Lower lobe of right lung (tissue), 2 donors: ENCODE measurements around the gene SCAMP3. TPM values are rescaled to one million over a fixed set of nuclear protein-coding genes. Genes with fewer than 3 reads are reported as not detected.

Experiments used
- ATAC-seq, 2 donors: fragments of 200-7000 bp; cut with Tn5 transposase; one replicate each; pipeline ENCODE4 v1.9.1; 2020 to 2022; ENCODE audit warnings: mild to moderate bottlenecking in 2 of 2, moderate library complexity in 2 of 2
- DNase-seq: peaks from one replicate; pipeline ENCODE4 v3.0.0-alpha.2; 2020
- H3K27ac ChIP-seq: fragments of 200-600 bp; one replicate; pipeline ENCODE4 v1.8.0; 2022
- H3K27me3 ChIP-seq: fragments of 200-600 bp; one replicate; pipeline ENCODE4 v1.8.0; 2022; ENCODE audit warnings: low read depth
- H3K36me3 ChIP-seq: fragments of 200-600 bp; one replicate; pipeline ENCODE4 v1.8.0; 2022; ENCODE audit warnings: mild to moderate bottlenecking
- H3K4me1 ChIP-seq: fragments of 200-600 bp; one replicate; pipeline ENCODE4 v1.8.0; 2022
- H3K4me3 ChIP-seq: fragments of 200-600 bp; one replicate; pipeline ENCODE4 v1.8.0; 2022; ENCODE audit warnings: mild to moderate bottlenecking
- H3K9me3 ChIP-seq: fragments of 200-600 bp; one replicate; pipeline ENCODE4 v1.8.0; 2022
- CTCF ChIP-seq: fragments of 200-600 bp; IDR thresholded peaks from one replicate; pipeline ENCODE4 v1.8.0; 2022; ENCODE audit warnings: antibody characterized with exemption, mild to moderate bottlenecking
- intact Hi-C: fragments of 100-400 bp; cut with DNase I; formaldehyde crosslinking; loops from one replicate; pipeline ENCODE4 v1.11.0; 2022
- total RNA-seq: library from RNA; stranded (reverse); fragmentation: NEBNext Ultra II Directional; extraction: Animal tissue kit (Norgen Biotek cat#: 25700); gene quantifications from one replicate; pipeline ENCODE4 v1.2.1, GENCODE V29; 2021
- donor health status: DM: no; HTN: yes; CAD: no; lungs with severe emphysema.

The SCAMP3 gene
- total RNA-seq, 1 donor from 2014 or later, result 70.2 TPM

DNA sequence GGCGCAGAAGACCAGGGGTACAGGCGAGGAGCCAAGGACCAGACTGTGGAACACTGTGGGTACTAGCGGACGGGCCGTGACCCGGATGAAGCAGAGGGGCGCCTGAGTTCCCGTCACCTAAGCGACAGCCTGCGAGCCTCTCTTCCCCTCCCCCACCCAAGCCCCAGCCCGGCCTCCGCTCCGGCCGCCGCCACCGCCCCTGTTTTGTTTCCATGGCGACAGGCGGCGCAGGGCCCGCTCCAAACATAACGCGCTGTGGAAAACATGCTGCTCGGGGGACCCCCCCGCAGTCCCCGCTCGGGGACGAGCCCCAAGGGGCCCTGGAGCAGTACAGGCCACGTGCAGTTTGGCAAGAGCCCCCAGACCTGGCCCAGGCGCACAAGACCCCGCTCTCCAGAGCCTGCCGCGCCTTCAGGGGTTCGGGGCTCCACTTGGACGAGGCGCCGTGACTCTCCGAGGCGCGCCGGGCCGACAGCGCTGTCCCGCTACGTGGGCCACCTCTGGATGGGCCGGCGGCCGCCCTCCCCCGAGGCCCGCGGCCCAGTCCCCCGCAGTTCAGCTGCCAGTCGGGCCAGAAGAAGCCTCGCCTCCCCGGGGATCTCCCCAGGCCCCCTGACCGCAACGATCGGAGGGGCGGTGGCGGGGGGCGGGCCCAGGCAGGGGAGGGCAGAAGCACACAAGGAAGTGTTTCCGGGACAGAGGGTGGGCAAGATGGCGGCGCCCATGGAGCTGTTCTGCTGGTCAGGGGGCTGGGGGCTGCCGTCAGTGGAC is 53.4 kb downstream of the SCAMP3 start, which contains the start of gene MTX1:
Gene MTX1, plus strand, starts transcription at position 155 of the 771 bp plus-strand sequence. Its CDS starts 110 bp downstream, at position 265.
- intact Hi-C loops, result no loop called here
- Histone ChIP-seq H3K36me3 (peaks cover 15% of the 10 kb centered on the region), H3K4me3 (peak within 1 kb of the TSS; percentile 95), H3K4me1 (peaks cover 33% of the 10 kb centered on the region), H3K27ac (peak within 1 kb of the TSS; percentile 100), H3K9me3 (no peaks in the 10 kb centered on the region), H3K27me3 (no peaks in the 10 kb centered on the region)
- ATAC-seq, result peak; percentile 89 to 91
- DNase-seq, result peak; percentile 93
- no peak for TF ChIP-seq CTCF

DNA sequence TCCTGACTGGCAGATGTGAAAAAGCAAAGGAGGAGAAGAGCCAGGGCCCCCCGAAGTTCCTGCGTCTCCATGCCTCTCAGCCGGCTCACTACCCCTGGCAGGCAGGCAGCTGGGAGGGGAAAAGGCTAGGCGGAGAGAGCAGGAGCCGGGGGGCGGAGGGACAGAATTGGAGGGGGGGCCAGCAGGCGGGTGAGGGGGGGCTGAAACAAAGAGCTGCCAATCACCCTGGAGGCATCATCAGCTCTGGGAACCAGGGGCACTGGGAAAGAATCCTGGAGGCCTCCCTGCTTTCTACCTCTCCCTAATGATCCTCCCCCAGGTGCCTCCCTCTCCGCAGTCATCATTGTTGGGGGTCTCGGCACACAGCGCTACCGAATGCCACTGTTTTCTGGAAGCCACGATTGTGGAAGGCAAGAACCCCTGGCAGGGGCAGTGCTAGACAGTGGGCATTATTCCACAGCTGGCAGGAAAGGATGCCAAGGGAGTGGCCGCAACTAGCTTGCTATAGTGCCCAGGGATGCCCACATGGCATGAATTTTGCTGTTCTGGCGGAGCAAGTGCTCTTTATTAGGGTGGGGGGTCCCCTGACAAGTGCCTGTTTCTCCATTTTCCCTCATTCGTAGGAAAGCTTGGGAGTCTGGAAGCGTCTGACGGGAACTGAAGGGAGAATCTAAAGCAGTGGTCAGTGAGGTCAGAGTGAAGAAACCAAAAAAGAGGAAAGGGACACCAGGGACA is 54.2 kb downstream of the SCAMP3 start, which contains the start of gene THBS3:
Gene THBS3, minus strand, starts transcription at position 92 of the 735 bp plus-strand sequence. Its CDS starts 21 bp downstream, at position 71.
- no peaks in the 10 kb centered on the region for H3K9me3 ChIP-seq
- DNase-seq, result no peak
- ATAC-seq, result peak; percentile 0 to 15

GRCh38 chr1:155206891-155207805 is 55.0 kb downstream of the SCAMP3 start:
- peak overlapping the region; percentile 95 for H3K4me3 ChIP-seq

More for the DNA sequence above, 54.2 kb downstream of the SCAMP3 start, which contains the start of gene THBS3:
- H3K27ac ChIP-seq, result peak within 1 kb of the TSS; percentile 100
- intact Hi-C loops, result no loop called here
- H3K27me3 ChIP-seq, result no peaks in the 10 kb centered on the region
- peaks cover 15% of the 10 kb centered on the region for H3K36me3 ChIP-seq
- TF ChIP-seq CTCF, result no peak
- peak within 1 kb of the TSS; percentile 95 for H3K4me3 ChIP-seq
- H3K4me1 ChIP-seq, result peaks cover 33% of the 10 kb centered on the region

More at GRCh38 chr1:155206891-155207805, 55.0 kb downstream of the SCAMP3 start:
- intact Hi-C loops, result no loop called here
- no peaks in the 10 kb centered on the region for H3K27me3 ChIP-seq
- no peaks in the 10 kb centered on the region for H3K9me3 ChIP-seq
- ATAC-seq, result peak; percentile 49 to 50
- H3K4me1 ChIP-seq, result peaks cover 33% of the 10 kb centered on the region
- peaks cover 12% of the 10 kb centered on the region for H3K36me3 ChIP-seq
- peak; percentile 89 for DNase-seq
- peak overlapping the region; percentile 100 for H3K27ac ChIP-seq
- peak; percentile 85 for TF ChIP-seq CTCF

Other genes starting within 250 kb of the SCAMP3 start
- gene DCST2, start 228.6 kb downstream of the SCAMP3 start, total RNA-seq, result 1.4 TPM
- not detected for gene DCST1, start 228.5 kb downstream of the SCAMP3 start, total RNA-seq
- 121 TPM for gene ADAM15, start 211.0 kb downstream of the SCAMP3 start, total RNA-seq
- gene EFNA4, start 198.6 kb downstream of the SCAMP3 start, total RNA-seq, result 7.4 TPM
- gene EFNA3, start 183.5 kb downstream of the SCAMP3 start, total RNA-seq, result 1.0 TPM
- 144 TPM for gene EFNA1, start 134.5 kb downstream of the SCAMP3 start, total RNA-seq
- gene SLC50A1, start 126.5 kb downstream of the SCAMP3 start, total RNA-seq, result 42.6 TPM
- 62.3 TPM for gene DPM3, start 121.8 kb downstream of the SCAMP3 start, total RNA-seq
- gene KRTCAP2, start 89.1 kb downstream of the SCAMP3 start, total RNA-seq, result 173 TPM
- gene TRIM46, start 88.5 kb downstream of the SCAMP3 start, total RNA-seq, result 0.35 TPM
- gene THBS3, start 54.5 kb downstream of the SCAMP3 start, total RNA-seq, result 24.4 TPM
- gene MTX1, start 53.7 kb downstream of the SCAMP3 start, total RNA-seq, result 27.9 TPM
- gene ENTREP3, start 6.9 kb downstream of the SCAMP3 start, total RNA-seq, result 22.9 TPM
- 51.1 TPM for gene CLK2, start 11.1 kb upstream of the SCAMP3 start, total RNA-seq
- gene HCN3, start 15.1 kb upstream of the SCAMP3 start, total RNA-seq, result 4.2 TPM
- gene PKLR, start 39.1 kb upstream of the SCAMP3 start, total RNA-seq, result not detected
- gene FDPS, start 46.5 kb upstream of the SCAMP3 start, total RNA-seq, result 184 TPM
- 27.6 TPM for gene RUSC1, start 58.5 kb upstream of the SCAMP3 start, total RNA-seq